Endothelial cell of umbilical vein (primary cell): ENCODE results near the gene KCNE4. TPM values are rescaled to one million over a fixed set of nuclear protein-coding genes. Genes with fewer than 3 reads are reported as not detected.

Experiments
- BruUV-seq: library from RNA; stranded (reverse); fragments of 400-500 nt; replicated peaks from 2 replicates; lab custom pipeline; 2021; lab: Mats Ljungman, UMichigan
- CTCF ChIA-PET: fragments of 300-600, 350-600 bp; sonication (Branson Sonifier 250); formaldehyde crosslinking; loops from one replicate; lab custom pipeline; 2021; ENCODE audit warnings: antibody characterized with exemption, inconsistent platforms; lab: Charles Lee
- POLR2A ChIA-PET: fragments of 300-600, 350-600 bp; sonication (Branson Sonifier 250); formaldehyde crosslinking; loops from one replicate; lab custom pipeline; 2021; ENCODE audit warnings: antibody characterized with exemption, inconsistent platforms; lab: Charles Lee
- DNase-seq: peaks from one replicate; pipeline ENCODE4 v3.0.0-alpha.2; 2011; ENCODE audit warnings: low read depth, low spot score
- FAIRE-seq: peaks from 2 replicates; lab custom pipeline; 2011; peaks lifted over from hg19 to GRCh38; lab: Jason Lieb, UNC
- H2AFZ ChIP-seq: 2 replicates; pipeline ENCODE4 v1.6.0; 2012; ENCODE audit warnings: low read depth, low read length, control low read depth, inconsistent platforms
- H3K27ac ChIP-seq: 2 replicates; pipeline ENCODE4 v1.5.1; 2011; ENCODE audit warnings: low read depth, mild to moderate bottlenecking, control low read depth, low read length, moderate library complexity; ENCODE audit not compliant: insufficient read depth
- H3K27me3 ChIP-seq, 2 experiments: 2 replicates each; pipeline versions ENCODE4 v1.6.0 to v1.6.1; 2011; ENCODE audit warnings: low read length in 2 of 2, mixed read lengths in 1 of 2; ENCODE audit not compliant: control insufficient read depth in 2 of 2, insufficient read depth in 2 of 2
- H3K36me3 ChIP-seq, 2 experiments: 2 replicates in 1 of 2; 3 replicates in 1 of 2; pipeline ENCODE4 v1.5.1; 2011; ENCODE audit warnings: low read length in 2 of 2, mild to moderate bottlenecking in 1 of 2, moderate library complexity in 1 of 2; ENCODE audit not compliant: control insufficient read depth in 2 of 2, insufficient read depth in 2 of 2; ENCODE audit errors: extremely low read depth in 1 of 2
- H3K4me1 ChIP-seq: 3 replicates; pipeline ENCODE4 v1.5.1; 2011; ENCODE audit warnings: mild to moderate bottlenecking, low read length; ENCODE audit not compliant: control insufficient read depth, insufficient read depth; ENCODE audit errors: extremely low read depth
- H3K4me2 ChIP-seq: 2 replicates; pipeline ENCODE4 v1.6.1; 2011; ENCODE audit warnings: low read length, control low read depth, mixed read lengths; ENCODE audit not compliant: insufficient read depth
- H3K4me3 ChIP-seq, 3 experiments: fragments of 200-600 bp in 1 of 3; sonication (generic), shearing (Covaris generic) in 1 of 3; replicated peaks in 1 of 3; 2 replicates each; pipeline ENCODE4 v1.5.1; 2011 to 2016; ENCODE audit warnings: control low read depth in 3 of 3, low read length in 3 of 3, mild to moderate bottlenecking in 2 of 3, inconsistent platforms in 1 of 3, low read depth in 1 of 3, moderate library complexity in 1 of 3; ENCODE audit not compliant: insufficient read depth in 1 of 3
- H3K79me2 ChIP-seq: 2 replicates; pipeline ENCODE4 v1.6.0; 2012; ENCODE audit warnings: low read length, inconsistent platforms; ENCODE audit not compliant: control insufficient read depth, insufficient read depth
- H3K9ac ChIP-seq: replicated peaks from 2 replicates; pipeline ENCODE3; 2011; ENCODE audit warnings: low read length, control low read depth; ENCODE audit not compliant: insufficient read depth; ENCODE audit errors: extremely low read depth
- H3K9me1 ChIP-seq: replicated peaks from 3 replicates; pipeline ENCODE4 v1.6.0; 2011; ENCODE audit warnings: mild to moderate bottlenecking, low read length; ENCODE audit not compliant: control insufficient read depth, insufficient read depth; ENCODE audit errors: extremely low read depth
- H3K9me3 ChIP-seq: replicated peaks from 2 replicates; pipeline ENCODE4 v1.5.1; 2012; ENCODE audit warnings: low read length, inconsistent platforms; ENCODE audit not compliant: control insufficient read depth, insufficient read depth
- H4K20me1 ChIP-seq: replicated peaks from 2 replicates; pipeline ENCODE3; 2011; ENCODE audit warnings: mild to moderate bottlenecking, low read length; ENCODE audit not compliant: control insufficient read depth, insufficient read depth; ENCODE audit errors: extremely low read depth
- EZH2 ChIP-seq: IDR thresholded peaks from 2 replicates; pipeline ENCODE4 v1.6.1; 2012; ENCODE audit warnings: borderline replicate concordance, low read depth, mild to moderate bottlenecking, moderate library complexity, low read length, inconsistent platforms; ENCODE audit not compliant: severe bottlenecking
- FOS ChIP-seq: IDR thresholded peaks from 2 replicates; pipeline ENCODE4 v1.6.1; 2011; ENCODE audit warnings: mild to moderate bottlenecking, low read length, moderate library complexity, borderline replicate concordance; ENCODE audit not compliant: insufficient read depth
- GATA2 ChIP-seq: IDR thresholded peaks from 2 replicates; pipeline ENCODE4 v1.7.0; 2011; ENCODE audit warnings: low read depth, mild to moderate bottlenecking, moderate library complexity, mixed read lengths, low read length; ENCODE audit not compliant: insufficient read length, insufficient read depth
- JUN ChIP-seq: IDR thresholded peaks from 2 replicates; pipeline ENCODE4 v1.6.1; 2011; ENCODE audit warnings: borderline replicate concordance, low read depth; ENCODE audit not compliant: insufficient read length, insufficient read depth
- MYC ChIP-seq: IDR thresholded peaks from one replicate; pipeline ENCODE4 v1.6.1; 2011; ENCODE audit warnings: mild to moderate bottlenecking, low read depth, low read length
- POLR2A ChIP-seq: IDR thresholded peaks from 2 replicates; pipeline ENCODE4 v1.6.1; 2012; ENCODE audit warnings: low read depth, mild to moderate bottlenecking, control low read depth, low read length
- POLR2AphosphoS5 ChIP-seq: IDR thresholded peaks from 2 replicates; pipeline ENCODE4 v1.6.1; 2012; ENCODE audit warnings: low read depth, mild to moderate bottlenecking, control low read depth, low read length, moderate library complexity; ENCODE audit not compliant: insufficient read depth
- dilution Hi-C: fragments of 300-500 bp; cut with MboI; formaldehyde crosslinking; loops from one replicate; pipeline ENCODE4 v1.15.0; 2019; ENCODE audit warnings: low sequenced_read_pairs; ENCODE audit not compliant: extremely low pct_ligation_motif_present
- intact Hi-C: fragments of 100-400 bp; cut with micrococcal nuclease; formaldehyde crosslinking; loops from one replicate; pipeline ENCODE4 v1.10.0; 2022
- polyA plus RNA-seq, 4 experiments: library from polyadenylated mRNA; depleted of rRNA in 3 of 4; stranded (reverse) in 3 of 4; unstranded in 1 of 4; fragments of >200 nt; gene quantifications; 2 replicates each; pipeline versions ENCODE4 v1.2.1 to v1.2.3, GENCODE V29; 2011 to 2012; ENCODE audit warnings: missing spikeins in 1 of 4
- total RNA-seq: library from RNA; stranded (reverse); gene quantifications from 2 replicates; pipeline ENCODE4 v1.2.3, GENCODE V29; 2021
- TF ChIP-seq, protein P1 (sequence below): IDR thresholded peaks from 2 replicates; pipeline ENCODE4 v1.6.1; 2011; ENCODE audit not compliant: insufficient read depth, insufficient read length
- TF ChIP-seq, protein P2 (sequence below), 2 donors: IDR thresholded peaks; 1 replicate in 1 of 2; 2 replicates in 1 of 2; pipeline ENCODE4 v1.5.1; 2011; ENCODE audit warnings: low read length in 2 of 2, mild to moderate bottlenecking in 2 of 2, moderate library complexity in 2 of 2, control low read depth in 1 of 2, inconsistent platforms in 1 of 2, low read depth in 1 of 2; ENCODE audit not compliant: insufficient read depth in 1 of 2; ENCODE audit errors: extremely low read depth in 1 of 2

KCNE4 gene
- total and polyA plus RNA-seq, 2 donors (not counting 3 experiments of a cell fraction or from before 2014, with no cell fraction given) = 0.01 TPM; not detected in 1

DNA sequence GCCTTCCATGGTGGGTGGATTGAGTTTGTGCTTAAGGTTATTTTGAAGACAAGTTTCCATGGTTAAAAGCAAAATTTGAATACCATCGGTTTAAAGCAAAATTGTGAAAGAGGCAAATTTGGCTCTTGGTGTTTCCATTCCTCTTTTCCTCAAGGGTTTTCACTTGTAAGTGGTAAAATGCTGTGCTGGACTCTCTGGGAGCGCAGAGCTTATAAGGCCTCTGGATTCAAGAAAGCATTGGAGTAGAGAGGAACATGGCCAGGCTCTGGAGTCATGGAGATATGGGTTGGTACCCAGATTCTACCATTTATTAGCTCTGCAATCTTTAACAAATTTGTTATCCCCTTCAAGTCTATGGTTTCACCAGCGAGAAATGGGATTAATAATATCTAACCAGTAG lies 17.5 kb downstream of the KCNE4 start:
- no peak for TF ChIP-seq GATA2
- no peak for TF ChIP-seq FOS
- TF ChIP-seq, protein P1, sequence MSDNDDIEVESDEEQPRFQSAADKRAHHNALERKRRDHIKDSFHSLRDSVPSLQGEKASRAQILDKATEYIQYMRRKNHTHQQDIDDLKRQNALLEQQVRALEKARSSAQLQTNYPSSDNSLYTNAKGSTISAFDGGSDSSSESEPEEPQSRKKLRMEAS = no peak
- TF ChIP-seq JUN = no peak
- no peak for TF ChIP-seq EZH2
- no peak for TF ChIP-seq POLR2A
- TF ChIP-seq POLR2AphosphoS5 = no peak
- TF ChIP-seq MYC = no peak
- TF ChIP-seq, protein P2, sequence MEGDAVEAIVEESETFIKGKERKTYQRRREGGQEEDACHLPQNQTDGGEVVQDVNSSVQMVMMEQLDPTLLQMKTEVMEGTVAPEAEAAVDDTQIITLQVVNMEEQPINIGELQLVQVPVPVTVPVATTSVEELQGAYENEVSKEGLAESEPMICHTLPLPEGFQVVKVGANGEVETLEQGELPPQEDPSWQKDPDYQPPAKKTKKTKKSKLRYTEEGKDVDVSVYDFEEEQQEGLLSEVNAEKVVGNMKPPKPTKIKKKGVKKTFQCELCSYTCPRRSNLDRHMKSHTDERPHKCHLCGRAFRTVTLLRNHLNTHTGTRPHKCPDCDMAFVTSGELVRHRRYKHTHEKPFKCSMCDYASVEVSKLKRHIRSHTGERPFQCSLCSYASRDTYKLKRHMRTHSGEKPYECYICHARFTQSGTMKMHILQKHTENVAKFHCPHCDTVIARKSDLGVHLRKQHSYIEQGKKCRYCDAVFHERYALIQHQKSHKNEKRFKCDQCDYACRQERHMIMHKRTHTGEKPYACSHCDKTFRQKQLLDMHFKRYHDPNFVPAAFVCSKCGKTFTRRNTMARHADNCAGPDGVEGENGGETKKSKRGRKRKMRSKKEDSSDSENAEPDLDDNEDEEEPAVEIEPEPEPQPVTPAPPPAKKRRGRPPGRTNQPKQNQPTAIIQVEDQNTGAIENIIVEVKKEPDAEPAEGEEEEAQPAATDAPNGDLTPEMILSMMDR (IDR thresholded peaks at IDR 0.05; ENCODE audit: extremely low read depth in 1 of 2, insufficient read depth in 1 of 2, low read depth in 1 of 2, low read length in 2 of 2) = no peak
- POLR2A ChIA-PET = no interaction called here
- Histone ChIP-seq H4K20me1 (no peaks in the 10 kb centered on the region), H3K4me2 (no peak overlapping the region), H3K27me3 (no peaks in the 10 kb centered on the region), H3K4me1 (no peaks in the 10 kb centered on the region), H3K9me3 (no peaks in the 10 kb centered on the region), H3K36me3 (no peaks in the 10 kb centered on the region), H3K4me3 (no peak overlapping the region), H3K9me1 (no peaks in the 10 kb centered on the region), H3K79me2 (no peaks in the 10 kb centered on the region), H3K9ac (no peak overlapping the region), H2AFZ (no peak overlapping the region), H3K27ac (no peak overlapping the region)
- no peak for DNase-seq
- dilution Hi-C loops = no loop called here
- no peak for FAIRE-seq
- no TSS peak for BruUV-seq
- CTCF ChIA-PET = interaction anchor here (1.5 kb wide), 1 partner anchor 12 kb away, joined by 3 read pairs; no protein-coding TSS in a partner anchor
- intact Hi-C loops = no loop called here
